ENCODE results near the gene CREBBP. TPM values are rescaled to one million over a fixed set of nuclear protein-coding genes. Genes with fewer than 3 reads are reported as not detected.

The CREBBP gene
- total RNA-seq, 2 donors from 2014 or later = 65.0 to 103 TPM

GRCh38 chr16:3769942-3770341 is 110.6 kb downstream of the CREBBP start:
- peaks cover 3 to 37% of the 10 kb centered on the region in 2 donors for H3K4me1 ChIP-seq (ENCODE audit: control insufficient read depth in 1 of 2, low read depth in 2 of 2)
- H3K27ac ChIP-seq = no peak overlapping the region
- no peaks in the 10 kb centered on the region for H3K27me3 ChIP-seq (replicated peaks; ENCODE audit: insufficient read depth)
- H3K36me3 ChIP-seq = peaks cover 65% of the 10 kb centered on the region
- no peak overlapping the region for H3K4me3 ChIP-seq
- DNase-seq (ENCODE audit: low spot score) (no peak), ATAC-seq (ENCODE audit: insufficient number of reproducible peaks, low FRiP score, low read depth) (no peak)
- TF ChIP-seq, protein P1, sequence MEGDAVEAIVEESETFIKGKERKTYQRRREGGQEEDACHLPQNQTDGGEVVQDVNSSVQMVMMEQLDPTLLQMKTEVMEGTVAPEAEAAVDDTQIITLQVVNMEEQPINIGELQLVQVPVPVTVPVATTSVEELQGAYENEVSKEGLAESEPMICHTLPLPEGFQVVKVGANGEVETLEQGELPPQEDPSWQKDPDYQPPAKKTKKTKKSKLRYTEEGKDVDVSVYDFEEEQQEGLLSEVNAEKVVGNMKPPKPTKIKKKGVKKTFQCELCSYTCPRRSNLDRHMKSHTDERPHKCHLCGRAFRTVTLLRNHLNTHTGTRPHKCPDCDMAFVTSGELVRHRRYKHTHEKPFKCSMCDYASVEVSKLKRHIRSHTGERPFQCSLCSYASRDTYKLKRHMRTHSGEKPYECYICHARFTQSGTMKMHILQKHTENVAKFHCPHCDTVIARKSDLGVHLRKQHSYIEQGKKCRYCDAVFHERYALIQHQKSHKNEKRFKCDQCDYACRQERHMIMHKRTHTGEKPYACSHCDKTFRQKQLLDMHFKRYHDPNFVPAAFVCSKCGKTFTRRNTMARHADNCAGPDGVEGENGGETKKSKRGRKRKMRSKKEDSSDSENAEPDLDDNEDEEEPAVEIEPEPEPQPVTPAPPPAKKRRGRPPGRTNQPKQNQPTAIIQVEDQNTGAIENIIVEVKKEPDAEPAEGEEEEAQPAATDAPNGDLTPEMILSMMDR (IDR thresholded peaks at IDR 0.05) = no peak
- no peaks in the 10 kb centered on the region for H3K9me3 ChIP-seq

- no peaks in the 10 kb centered on the region for H3K27me3 ChIP-seq (replicated peaks; ENCODE audit: insufficient read depth)
- TF ChIP-seq, protein P1 (IDR thresholded peaks at IDR 0.05) = no peak
- H3K4me3 ChIP-seq = no peak overlapping the region
- H3K4me1 ChIP-seq (ENCODE audit: control insufficient read depth in 1 of 2, low read depth in 2 of 2) = peaks cover 3 to 28% of the 10 kb centered on the region in 2 donors
- peaks cover 70% of the 10 kb centered on the region for H3K36me3 ChIP-seq
- no peak for DNase-seq (ENCODE audit: low spot score)
- no peak for ATAC-seq (ENCODE audit: insufficient number of reproducible peaks, low FRiP score, low read depth)
- no peak overlapping the region for H3K27ac ChIP-seq
- no peaks in the 10 kb centered on the region for H3K9me3 ChIP-seq
These were observed 111.5 kb downstream of the CREBBP start for GRCh38 chr16:3769013-3769412.

GRCh38 chr16:3767333-3767986 is 113.1 kb downstream of the CREBBP start:
- TF ChIP-seq, protein P1 (IDR thresholded peaks at IDR 0.05) = no peak
- peaks cover 3 to 13% of the 10 kb centered on the region in 2 donors for H3K4me1 ChIP-seq (ENCODE audit: control insufficient read depth in 1 of 2, low read depth in 2 of 2)
- no peak overlapping the region for H3K4me3 ChIP-seq
- H3K27me3 ChIP-seq (replicated peaks; ENCODE audit: insufficient read depth) = no peaks in the 10 kb centered on the region
- no peak for DNase-seq (ENCODE audit: low spot score)
- no peaks in the 10 kb centered on the region for H3K9me3 ChIP-seq
- H3K36me3 ChIP-seq = peaks cover 62% of the 10 kb centered on the region
- no peak for ATAC-seq (ENCODE audit: insufficient number of reproducible peaks, low FRiP score, low read depth)
- no peak overlapping the region for H3K27ac ChIP-seq

GRCh38 chr16:3766177-3766576 is 114.3 kb downstream of the CREBBP start:
- ATAC-seq (ENCODE audit: insufficient number of reproducible peaks, low FRiP score, low read depth) = no peak
- no peaks in the 10 kb centered on the region for H3K27me3 ChIP-seq (replicated peaks; ENCODE audit: insufficient read depth)
- peaks cover 66% of the 10 kb centered on the region for H3K36me3 ChIP-seq
- DNase-seq (ENCODE audit: low spot score) = no peak
- H3K27ac ChIP-seq = no peak overlapping the region
- TF ChIP-seq, protein P1 (IDR thresholded peaks at IDR 0.05) = no peak
- H3K9me3 ChIP-seq = no peaks in the 10 kb centered on the region
- H3K4me3 ChIP-seq = no peak overlapping the region
- peaks cover 0 to 2% of the 10 kb centered on the region in 2 donors for H3K4me1 ChIP-seq (ENCODE audit: control insufficient read depth in 1 of 2, low read depth in 2 of 2)

- Histone ChIP-seq H3K27me3 (replicated peaks; ENCODE audit: insufficient read depth) (no peaks in the 10 kb centered on the region), H3K36me3 (peaks cover 54% of the 10 kb centered on the region), H3K9me3 (no peaks in the 10 kb centered on the region), H3K4me3 (no peak overlapping the region), H3K27ac (no peak overlapping the region), H3K4me1 (ENCODE audit: control insufficient read depth in 1 of 2, low read depth in 2 of 2) (no peaks in the 10 kb centered on the region)
- TF ChIP-seq, protein P1 (IDR thresholded peaks at IDR 0.05) = no peak
- ATAC-seq (ENCODE audit: insufficient number of reproducible peaks, low FRiP score, low read depth) (no peak), DNase-seq (ENCODE audit: low spot score) (no peak)
These were observed 116.1 kb downstream of the CREBBP start for GRCh38 chr16:3764409-3764808.

All from thoracic aorta (tissue), 2 donors.